Measurements from ENCODE around the gene ABCC3. TPM values are rescaled to one million over a fixed set of nuclear protein-coding genes. Genes with fewer than 3 reads are reported as not detected.

ABCC3 gene
- total RNA-seq, 4 donors from 2014 or later: 297 to 655 (median 533) TPM

GRCh38 chr17:50719144-50719923 is 84.7 kb downstream of the ABCC3 start, which contains the start of gene LUC7L3:
LUC7L3 (plus strand) TSS chr17:50719603; CDS start chr17:50719733, 130 bp downstream.
- TF ChIP-seq POLR2AphosphoS5 (IDR thresholded peaks at IDR 0.05) (peak; percentile 77 to 94 (median 92)), CTCF (IDR thresholded peaks at IDR 0.05) (no peak), EP300 (IDR thresholded peaks at IDR 0.05; ENCODE audit: low read depth) (no peak), POLR2A (IDR thresholded peaks at IDR 0.05) (peak; percentile 89)
- peak; percentile 95 for DNase-seq
- Histone ChIP-seq H3K4me3 (peak within 1 kb of the TSS; percentile 76 to 94 (median 89)), H3K9me3 (no peaks in the 10 kb centered on the region), H3K27me3 (no peaks in the 10 kb centered on the region), H3K4me1 (peaks cover 21 to 44% (median 36%) of the 10 kb centered on the region in 4 donors), H3K36me3 (no peaks in the 10 kb centered on the region), H3K27ac (peak within 1 kb of the TSS; percentile 97 to 99 (median 98))
- WGBS, 2 donors (ENCODE audit: low coverage in 1 of 2): 1% methylated on average over 13 to 69 of the region's 76 CpGs
- intact Hi-C loops (cut with DNase I; ENCODE audit: low total_unique reads): no loop called here
- in situ Hi-C loops (cut with MboI; ENCODE audit: low pct_ligation_motif_present in 1 of 4, low pct_unique_long_range_greater_than_20kb in 1 of 4, low sequenced_read_pairs in 3 of 4): no loop called here

DNA sequence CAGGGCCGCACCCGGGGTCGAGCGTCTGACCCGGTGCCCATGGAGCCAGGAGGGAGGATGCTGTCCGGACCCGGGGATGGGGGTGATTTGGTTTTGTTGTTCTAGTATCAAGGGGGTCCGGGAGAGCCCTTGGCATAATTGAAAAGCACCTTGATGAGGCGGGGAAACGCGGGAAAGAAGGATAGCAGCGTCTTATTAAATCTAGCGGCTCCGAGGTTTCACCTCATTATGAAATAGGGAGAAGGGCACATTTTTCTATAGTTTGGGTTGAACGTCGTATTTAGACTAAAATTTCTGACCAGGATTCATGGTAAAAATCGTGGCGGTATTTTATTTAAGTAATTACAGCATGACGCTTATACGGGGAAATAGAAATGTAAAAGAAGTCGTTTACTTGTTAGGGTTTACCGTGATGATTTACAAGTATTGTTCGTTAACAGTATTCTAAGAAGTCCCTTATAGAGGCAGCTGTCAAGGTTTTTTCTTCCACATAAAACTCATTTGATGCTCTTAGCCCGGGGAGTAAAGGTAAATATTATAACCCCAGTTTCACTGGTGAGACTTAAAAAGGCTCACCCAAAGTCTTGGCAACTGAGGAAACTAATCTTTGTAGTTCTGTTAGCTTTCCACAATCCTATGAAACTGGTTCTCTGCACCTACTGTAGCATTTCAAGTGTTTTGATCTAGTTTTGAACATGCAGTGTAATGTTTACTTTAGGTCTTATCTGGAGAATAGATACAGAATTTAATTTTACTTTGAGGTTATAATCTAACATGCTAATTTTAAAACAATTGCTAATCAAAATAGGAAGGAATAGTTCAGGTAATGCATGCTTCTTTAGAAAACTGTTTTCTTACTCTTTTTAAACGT is 85.5 kb downstream of the ABCC3 start:
- H3K36me3 ChIP-seq: no peaks in the 10 kb centered on the region
- no peaks in the 10 kb centered on the region for H3K9me3 ChIP-seq
- WGBS, 2 donors (ENCODE audit: low coverage in 1 of 2): 0 to 1% methylated on average over 16 to 25 of the region's 25 CpGs
- intact Hi-C loops (cut with DNase I; ENCODE audit: low total_unique reads): no loop called here
- in situ Hi-C loops (cut with MboI; ENCODE audit: low pct_ligation_motif_present in 1 of 4, low pct_unique_long_range_greater_than_20kb in 1 of 4, low sequenced_read_pairs in 3 of 4): no loop called here
- peak overlapping the region; percentile 97 to 99 (median 98) for H3K27ac ChIP-seq
- H3K27me3 ChIP-seq: no peaks in the 10 kb centered on the region
- no peak for DNase-seq
- TF ChIP-seq POLR2A (IDR thresholded peaks at IDR 0.05) (no peak), POLR2AphosphoS5 (IDR thresholded peaks at IDR 0.05) (no peak), CTCF (IDR thresholded peaks at IDR 0.05) (no peak), EP300 (IDR thresholded peaks at IDR 0.05; ENCODE audit: low read depth) (no peak)
- peak overlapping the region; percentile 76 to 94 (median 89) for H3K4me3 ChIP-seq
- H3K4me1 ChIP-seq: peaks cover 25 to 51% (median 43%) of the 10 kb centered on the region in 4 donors

DNA sequence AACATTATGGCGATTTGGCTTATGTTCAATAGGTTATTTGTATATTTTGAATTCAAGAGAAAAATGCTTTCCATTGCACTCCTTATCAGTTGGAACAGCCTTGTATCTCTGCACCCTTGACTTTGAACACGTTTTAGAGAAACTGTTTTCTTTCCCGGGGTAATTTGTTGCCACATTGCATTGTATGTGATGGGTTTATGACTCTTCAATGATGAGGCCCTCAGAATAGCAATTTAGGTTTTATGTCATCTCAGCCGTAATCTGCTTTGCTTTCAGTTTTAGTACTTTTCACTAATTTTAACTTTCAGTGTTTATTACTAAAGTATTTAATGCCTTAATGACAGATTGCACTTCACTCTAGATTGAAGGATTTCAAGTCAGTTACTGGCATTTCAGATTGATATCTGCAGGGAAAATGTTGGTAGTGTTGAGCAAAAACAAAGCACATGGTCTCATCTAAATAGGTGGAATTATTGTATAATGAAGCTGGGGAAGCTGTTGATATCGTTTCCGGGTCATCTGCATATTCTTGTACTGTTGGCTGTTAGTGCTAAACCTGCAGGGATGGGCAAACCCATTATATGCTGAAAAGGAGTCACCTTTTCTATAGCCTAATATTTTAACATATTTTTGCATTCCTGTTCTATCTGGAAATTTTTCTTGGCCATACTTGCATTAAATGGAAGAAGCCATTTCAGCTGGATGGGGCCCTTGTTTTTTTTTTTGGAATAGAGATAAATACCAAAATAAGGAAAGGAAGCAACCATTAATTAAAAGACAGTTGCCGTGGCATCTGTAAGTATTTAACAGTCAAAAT is 86.7 kb downstream of the ABCC3 start:
- peaks cover 32 to 63% (median 55%) of the 10 kb centered on the region in 4 donors for H3K4me1 ChIP-seq
- 2 to 6% methylated on average over 7 of the region's 7 CpGs for WGBS, 2 donors (ENCODE audit: low coverage in 1 of 2)

More for the DNA sequence above, 86.7 kb downstream of the ABCC3 start:
- DNase-seq: no peak
- TF ChIP-seq POLR2A (IDR thresholded peaks at IDR 0.05) (no peak), CTCF (IDR thresholded peaks at IDR 0.05) (no peak), EP300 (IDR thresholded peaks at IDR 0.05; ENCODE audit: low read depth) (no peak), POLR2AphosphoS5 (IDR thresholded peaks at IDR 0.05) (no peak)
- Histone ChIP-seq H3K4me3 (peak overlapping the region in 3 of 4 donors; percentile 85 to 94 (median 93)), H3K9me3 (no peaks in the 10 kb centered on the region), H3K36me3 (no peaks in the 10 kb centered on the region), H3K27me3 (no peaks in the 10 kb centered on the region), H3K27ac (peak overlapping the region; percentile 97 to 99 (median 98))
- in situ Hi-C loops (cut with MboI; ENCODE audit: low pct_ligation_motif_present in 1 of 4, low pct_unique_long_range_greater_than_20kb in 1 of 4, low sequenced_read_pairs in 3 of 4): no loop called here
- intact Hi-C loops (cut with DNase I; ENCODE audit: low total_unique reads): no loop called here
